ENCODE data around the gene PHOX2B. TPM values are rescaled to one million over a fixed set of nuclear protein-coding genes. Genes with fewer than 3 reads are reported as not detected.

PHOX2B gene
- total and polyA plus RNA-seq, 9 of the 15 experiments (the other 6 are each of a cell fraction or from before 2014, with no cell fraction given) = not detected

- H3K4me3 ChIP-seq = no peak overlapping the region
- POLR2A ChIA-PET = no interaction called here
- H3K4me1 ChIP-seq (replicated peaks in 1 of 2; ENCODE audit: control insufficient read depth in 2 of 2, insufficient read depth in 2 of 2, low read length in 2 of 2) = no peaks in the 10 kb centered on the region
- no peak overlapping the region for H3K9ac ChIP-seq (ENCODE audit: insufficient read depth in 1 of 2, low read depth in 2 of 2, low read length in 2 of 2)
- no peak overlapping the region for H2AFZ ChIP-seq (ENCODE audit: low read depth, low read length)
- CTCF ChIA-PET (ENCODE audit: low intra/inter-chr PET ratio) = no interaction called here
- no peaks in the 10 kb centered on the region; the same call in 1 of the 2 replicates for H4K20me1 ChIP-seq (replicated peaks; ENCODE audit: control insufficient read depth, insufficient read depth, low read length)
- no TSS peak for BruUV-seq (replicated peaks)
- H3K27me3 ChIP-seq (ENCODE audit: control insufficient read depth in 2 of 2, insufficient read depth in 2 of 2, low read length in 2 of 2) = peaks cover 0 to 5% of the 10 kb centered on the region in 2 experiments; a peak in 1 of 5 replicates
- FAIRE-seq (no peak), DNase-seq (ENCODE audit: extremely low read depth in 1 of 4, low spot score in 3 of 4) (no peak), ATAC-seq (no peak)
- no peaks in the 10 kb centered on the region for H3K79me2 ChIP-seq (ENCODE audit: control insufficient read depth, insufficient read depth, low read length)
- H3K27ac ChIP-seq (ENCODE audit: extremely low read depth, low read depth, low read length) = no peak overlapping the region
- no peak overlapping the region for H3K4me2 ChIP-seq (ENCODE audit: insufficient read depth, low read length)
- H3K9me3 ChIP-seq (replicated peaks; ENCODE audit: control insufficient read depth, insufficient read depth, low read depth, low read length) = no peaks in the 10 kb centered on the region
- intact Hi-C loops (cut with micrococcal nuclease) = no loop called here
- no peaks in the 10 kb centered on the region for H3K9me1 ChIP-seq (ENCODE audit: control insufficient read depth, insufficient read depth, low read length)
- TF ChIP-seq XRCC3 (IDR thresholded peaks at IDR 0.05) (no peak), STAT5B (CRISPR knock-in tag; IDR thresholded peaks at IDR 0.05) (no peak), RNF219 (CRISPR knock-in tag; IDR thresholded peaks at IDR 0.05) (no peak), SNIP1 (IDR thresholded peaks at IDR 0.05; ENCODE audit: low read depth) (no peak), SMAD4 (CRISPR knock-in tag; conservative IDR thresholded peaks at IDR 0.05) (no peak), ARNT (IDR thresholded peaks at IDR 0.05) (no peak)
- H3K36me3 ChIP-seq (ENCODE audit: control insufficient read depth, insufficient read depth, low read length) = no peaks in the 10 kb centered on the region
- in situ Hi-C loops (cut with MboI) = no loop called here
Measured at GRCh38 chr4:41758884-41759283, 10.4 kb upstream of the PHOX2B start.
